Keratinocyte (primary cell): ENCODE data around the gene GOT2.
"Not testable (repeated sequence)": the region's sequence is repeated elsewhere in the genome, so short reads cannot be mapped to it uniquely, and the experiment has no call there.

Experiments used
- EZH2 ChIP-seq: IDR thresholded peaks from one replicate; pipeline ENCODE4 v1.6.1; 2012; ENCODE audit warnings: inconsistent platforms, mild to moderate bottlenecking, low read length, moderate library complexity
- TF ChIP-seq, protein P1 (sequence below), 3 experiments: IDR thresholded peaks in 1 of 3; conservative IDR thresholded peaks in 1 of 3; optimal IDR thresholded peaks in 1 of 3; 2 replicates in 2 of 3; 3 replicates in 1 of 3; pipeline versions ENCODE3 to v1.5.1; 2011; ENCODE audit warnings: low read length in 3 of 3, mild to moderate bottlenecking in 3 of 3, moderate library complexity in 2 of 3, control low read depth in 1 of 3, inconsistent platforms in 1 of 3; ENCODE audit not compliant: insufficient read depth in 2 of 3; ENCODE audit errors: extremely low read depth in 1 of 3

DNA sequence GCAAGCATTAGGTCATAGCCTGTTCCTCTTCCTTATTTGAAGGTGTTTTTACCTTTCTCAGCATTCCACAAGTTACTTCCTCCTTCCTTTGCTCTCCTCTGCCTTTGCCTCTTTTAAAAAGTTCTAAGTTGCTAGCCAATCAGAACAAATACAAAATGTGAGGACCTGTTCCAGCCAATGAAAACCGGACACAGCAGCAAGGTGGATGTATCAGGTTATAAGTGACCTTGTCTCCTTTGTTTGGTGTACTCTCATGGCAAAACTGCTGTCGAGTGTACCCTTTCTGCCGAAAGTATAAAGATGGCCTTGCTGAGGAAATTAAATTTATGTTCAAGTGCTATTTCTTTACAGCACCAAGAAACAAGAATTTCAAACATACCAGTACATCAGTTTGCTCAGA lies 2.2 kb upstream of the GOT2 start:
- not testable (repeated sequence) for TF ChIP-seq EZH2
- TF ChIP-seq, protein P1, sequence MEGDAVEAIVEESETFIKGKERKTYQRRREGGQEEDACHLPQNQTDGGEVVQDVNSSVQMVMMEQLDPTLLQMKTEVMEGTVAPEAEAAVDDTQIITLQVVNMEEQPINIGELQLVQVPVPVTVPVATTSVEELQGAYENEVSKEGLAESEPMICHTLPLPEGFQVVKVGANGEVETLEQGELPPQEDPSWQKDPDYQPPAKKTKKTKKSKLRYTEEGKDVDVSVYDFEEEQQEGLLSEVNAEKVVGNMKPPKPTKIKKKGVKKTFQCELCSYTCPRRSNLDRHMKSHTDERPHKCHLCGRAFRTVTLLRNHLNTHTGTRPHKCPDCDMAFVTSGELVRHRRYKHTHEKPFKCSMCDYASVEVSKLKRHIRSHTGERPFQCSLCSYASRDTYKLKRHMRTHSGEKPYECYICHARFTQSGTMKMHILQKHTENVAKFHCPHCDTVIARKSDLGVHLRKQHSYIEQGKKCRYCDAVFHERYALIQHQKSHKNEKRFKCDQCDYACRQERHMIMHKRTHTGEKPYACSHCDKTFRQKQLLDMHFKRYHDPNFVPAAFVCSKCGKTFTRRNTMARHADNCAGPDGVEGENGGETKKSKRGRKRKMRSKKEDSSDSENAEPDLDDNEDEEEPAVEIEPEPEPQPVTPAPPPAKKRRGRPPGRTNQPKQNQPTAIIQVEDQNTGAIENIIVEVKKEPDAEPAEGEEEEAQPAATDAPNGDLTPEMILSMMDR (optimal IDR thresholded peaks at IDR 0.05 in 1 of 3, IDR thresholded peaks at IDR 0.05 in 1 of 3, conservative IDR thresholded peaks at IDR 0.05 in 1 of 3; ENCODE audit: extremely low read depth in 1 of 3, insufficient read depth in 2 of 3, low read length in 3 of 3) = not testable (repeated sequence)
